IMR-90 (cell line): ENCODE data around the gene PCDH19. TPM values are rescaled to one million over a fixed set of nuclear protein-coding genes. Genes with fewer than 3 reads are reported as not detected.

ENCODE experiments used
- ATAC-seq: fragments of 200-7000 bp; cut with Tn5 transposase; 2 replicates; pipeline ENCODE4 v1.9.1; 2020; ENCODE audit warnings: low read depth, mild to moderate bottlenecking, moderate library complexity
- BruUV-seq: library from RNA; stranded (reverse); fragments of 400-500 nt; replicated peaks from 2 replicates; lab custom pipeline; 2021; lab: Mats Ljungman, UMichigan
- CTCF ChIA-PET: fragments of 300-600 bp; formaldehyde crosslinking; extraction: SDS; loops from one replicate; lab custom pipeline; 2021; ENCODE audit warnings: antibody characterized with exemption; lab: Yijun Ruan, JAX
- POLR2A ChIA-PET: fragments of 300-600 bp; sonication (Branson Sonifier 250); formaldehyde crosslinking; loops from one replicate; lab custom pipeline; 2022; ENCODE audit warnings: antibody characterized with exemption; ENCODE audit not compliant: unreplicated experiment; lab: Charles Lee
- DNase-seq: peaks from one replicate; pipeline ENCODE4 v3.0.0; 2013
- H2AFZ ChIP-seq: replicated peaks from 2 replicates; pipeline ENCODE3; 2013; ENCODE audit warnings: low read length, mild to moderate bottlenecking; ENCODE audit not compliant: poor library complexity
- H2AK5ac ChIP-seq: 2 replicates; pipeline ENCODE4 v1.6.1; 2013; ENCODE audit warnings: low read depth, low read length, inconsistent platforms
- H2AK9ac ChIP-seq: replicated peaks from 2 replicates; pipeline ENCODE3; 2013; ENCODE audit warnings: mild to moderate bottlenecking, low read depth, low read length, moderate library complexity; ENCODE audit not compliant: poor library complexity
- H2BK120ac ChIP-seq: 2 replicates; pipeline ENCODE4 v1.6.1; 2013; ENCODE audit warnings: low read depth, low read length, inconsistent platforms
- H2BK15ac ChIP-seq: 3 replicates; pipeline ENCODE4 v1.6.1; 2013; ENCODE audit warnings: low read depth, low read length, inconsistent platforms
- H2BK20ac ChIP-seq: 2 replicates; pipeline ENCODE4 v1.6.1; 2013; ENCODE audit warnings: low read depth, mild to moderate bottlenecking, inconsistent platforms, low read length, moderate library complexity
- H2BK5ac ChIP-seq: 2 replicates; pipeline ENCODE4 v1.6.1; 2013; ENCODE audit warnings: mild to moderate bottlenecking, low read depth, low read length, inconsistent platforms; ENCODE audit not compliant: poor library complexity, severe bottlenecking
- H3K14ac ChIP-seq: replicated peaks from 2 replicates; pipeline ENCODE4 v1.6.1; 2013; ENCODE audit warnings: low read depth, low read length, inconsistent platforms
- H3K18ac ChIP-seq: 2 replicates; pipeline ENCODE4 v1.6.1; 2013; ENCODE audit warnings: low read depth, low read length, control low read depth
- H3K23ac ChIP-seq: 2 replicates; pipeline ENCODE4 v1.6.1; 2013; ENCODE audit warnings: low read depth, low read length, inconsistent platforms
- H3K27ac ChIP-seq: 2 replicates; pipeline ENCODE4 v1.5.1; 2013; ENCODE audit warnings: mild to moderate bottlenecking, control low read depth, low read length; ENCODE audit not compliant: insufficient read depth
- H3K27me3 ChIP-seq: 2 replicates; pipeline ENCODE4 v1.6.1; 2013; ENCODE audit warnings: low read length; ENCODE audit not compliant: control insufficient read depth, insufficient read depth
- H3K36me3 ChIP-seq: 2 replicates; pipeline ENCODE4 v1.6.1; 2013; ENCODE audit warnings: low read length, mixed read lengths; ENCODE audit not compliant: control insufficient read depth, insufficient read depth
- H3K4ac ChIP-seq: 2 replicates; pipeline ENCODE4 v1.6.1; 2013; ENCODE audit warnings: low read depth, low read length, inconsistent platforms
- H3K4me1 ChIP-seq: 2 replicates; pipeline ENCODE4 v1.6.1; 2013; ENCODE audit warnings: low read length, mixed read lengths; ENCODE audit not compliant: control insufficient read depth, insufficient read depth
- H3K4me2 ChIP-seq: 2 replicates; pipeline ENCODE4 v1.6.1; 2013; ENCODE audit warnings: low read depth, mild to moderate bottlenecking, control low read depth, low read length, moderate library complexity
- H3K4me3 ChIP-seq: 2 replicates; pipeline ENCODE4 v1.5.1; 2013; ENCODE audit warnings: low read depth, mild to moderate bottlenecking, control low read depth, low read length, moderate library complexity; ENCODE audit not compliant: insufficient read depth
- H3K56ac ChIP-seq: 2 replicates; pipeline ENCODE4 v1.6.1; 2013; ENCODE audit warnings: low read length, inconsistent platforms; ENCODE audit not compliant: insufficient read depth; ENCODE audit errors: extremely low read depth
- H3K79me1 ChIP-seq, 2 experiments: 2 replicates each; pipeline ENCODE4 v1.6.1; 2013; ENCODE audit warnings: low read length in 2 of 2, inconsistent platforms in 1 of 2, low read depth in 1 of 2
- H3K9ac ChIP-seq: 2 replicates; pipeline ENCODE4 v1.6.1; 2013; ENCODE audit warnings: low read depth, low read length, control low read depth
- H3K9me1 ChIP-seq: 2 replicates; pipeline ENCODE4 v1.6.1; 2013; ENCODE audit warnings: low read length, inconsistent platforms; ENCODE audit not compliant: insufficient read depth
- H3K9me3 ChIP-seq: 2 replicates; pipeline ENCODE4 v1.6.1; 2013; ENCODE audit warnings: low read length; ENCODE audit not compliant: control insufficient read depth, insufficient read depth
- H4K20me1 ChIP-seq: 2 replicates; pipeline ENCODE4 v1.6.1; 2013; ENCODE audit warnings: low read length, inconsistent platforms; ENCODE audit not compliant: insufficient read depth
- H4K5ac ChIP-seq: 2 replicates; pipeline ENCODE4 v1.6.1; 2013; ENCODE audit warnings: mild to moderate bottlenecking, low read depth, low read length, control low read depth
- H4K8ac ChIP-seq, 2 experiments: 2 replicates each; pipeline ENCODE4 v1.6.1; 2013; ENCODE audit warnings: low read depth in 2 of 2, low read length in 2 of 2, control low read depth in 1 of 2, inconsistent platforms in 1 of 2
- H4K91ac ChIP-seq: 2 replicates; pipeline ENCODE4 v1.6.1; 2013; ENCODE audit warnings: low read depth, low read length, inconsistent platforms; ENCODE audit not compliant: insufficient read depth
- CTCF ChIP-seq: conservative IDR thresholded peaks from 2 replicates; pipeline ENCODE4 v1.5.1; 2012; ENCODE audit warnings: mild to moderate bottlenecking, low read depth, low read length, improper control_type of control experiment
- MAFK ChIP-seq: IDR thresholded peaks from 2 replicates; pipeline ENCODE4 v1.6.1; 2012; ENCODE audit warnings: low read depth, low read length, improper control_type of control experiment
- MAZ ChIP-seq: IDR thresholded peaks from 2 replicates; pipeline ENCODE4 v1.6.1; 2012; ENCODE audit warnings: low read depth, mild to moderate bottlenecking, low read length, improper control_type of control experiment, moderate library complexity, borderline replicate concordance
- MXI1 ChIP-seq: IDR thresholded peaks from 2 replicates; pipeline ENCODE4 v1.6.1; 2012; ENCODE audit warnings: low read depth, mild to moderate bottlenecking, low read length, moderate library complexity, borderline replicate concordance
- NFE2L2 ChIP-seq: fragments of 150-350 bp; IDR thresholded peaks from 2 replicates; pipeline ENCODE4 v1.6.1; 2016; ENCODE audit warnings: low read depth, mild to moderate bottlenecking, low read length
- POLR2A ChIP-seq: IDR thresholded peaks from 2 replicates; pipeline ENCODE4 v1.6.1; 2012; ENCODE audit warnings: mild to moderate bottlenecking, low read depth, low read length
- SMC3 ChIP-seq: fragments of 150-350 bp; IDR thresholded peaks from 2 replicates; pipeline ENCODE4 v1.6.1; 2016; ENCODE audit warnings: low read depth, mild to moderate bottlenecking, antibody characterized with exemption, low read length, moderate library complexity
- WGBS, 2 experiments: methylation state at CpG; one replicate each; pipeline versions ENCODE4 v1.1.5 to v1.1.7; 2013; ENCODE audit warnings: missing lambda C conversion rate in 2 of 2; ENCODE audit not compliant: insufficient read length in 1 of 2; ENCODE audit errors: extremely low coverage in 2 of 2; 5-methylcytosine and 5-hydroxymethylcytosine counted together
- dilution Hi-C: fragments of 300-500 bp; cut with HindIII; formaldehyde crosslinking; loops from one replicate; pipeline ENCODE4 v1.14.3; 2018; ENCODE audit warnings: low sequenced_read_pairs; ENCODE audit not compliant: unreplicated experiment
- in situ Hi-C: fragments of 300-500 bp; cut with MboI; formaldehyde crosslinking; loops from 3 replicates; pipeline ENCODE4 v1.14.3; 2019; ENCODE audit warnings: low sequenced_read_pairs, inconsistent platforms, mixed read lengths
- intact Hi-C: fragments of 100-400 bp; cut with micrococcal nuclease; formaldehyde crosslinking; loops from 2 replicates; pipeline ENCODE4 v1.10.0; 2022
- polyA plus RNA-seq, 3 experiments: library from polyadenylated mRNA; depleted of rRNA; stranded (reverse); fragments of >200 nt; gene quantifications; 2 replicates each; pipeline ENCODE4 v1.2.3, GENCODE V29; 2012; ENCODE audit warnings: low replicate concordance in 1 of 3
- total RNA-seq: library from RNA; depleted of rRNA; stranded (reverse); fragments of >200 nt; gene quantifications from 2 replicates; pipeline ENCODE4 v1.2.3, GENCODE V29; 2012
- TF ChIP-seq, protein P1 (sequence below): fragments of 150-350 bp; IDR thresholded peaks from 2 replicates; pipeline ENCODE4 v1.6.1; 2017; ENCODE audit warnings: mild to moderate bottlenecking, antibody characterized with exemption, low read length, low read depth

Gene PCDH19
- total and polyA plus RNA-seq, 2 of the 4 experiments (the other 2 are of a cell fraction): not detected

DNA sequence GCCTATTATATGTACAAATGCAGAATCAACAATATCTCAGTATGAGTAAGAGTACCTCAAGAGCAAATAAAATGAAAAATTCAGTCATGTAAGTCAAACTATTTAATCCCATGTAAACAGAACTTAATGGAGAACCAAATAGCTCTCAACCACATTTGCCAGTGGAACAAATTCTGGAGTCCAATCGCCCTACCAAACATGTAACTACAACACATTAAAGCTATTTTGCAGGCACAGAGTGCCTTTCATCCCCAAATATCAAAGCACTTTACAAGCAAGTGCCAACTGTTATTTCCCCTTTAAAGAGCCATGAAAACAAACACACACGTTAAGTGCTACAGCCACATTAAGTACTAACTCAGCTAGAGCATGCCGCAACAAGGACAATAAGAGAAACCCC lies 51.3 kb downstream of the PCDH19 start:
- 40% methylated on average over 1 of the region's 3 CpGs; no CpG with 5 or more reads in 1 of the 2 experiments for WGBS, 2 experiments

More for the DNA sequence above, 51.3 kb downstream of the PCDH19 start:
- Histone ChIP-seq H3K79me1 (no peaks in the 10 kb centered on the region), H3K9me3 (no peaks in the 10 kb centered on the region), H3K56ac (no peak overlapping the region), H3K4ac (no peak overlapping the region), H3K27me3 (no peaks in the 10 kb centered on the region; the same call in 1 of the 2 replicates), H3K9ac (no peak overlapping the region), H3K4me2 (no peak overlapping the region), H2BK20ac (no peak overlapping the region), H3K36me3 (no peaks in the 10 kb centered on the region), H2AK9ac (no peak overlapping the region), H4K20me1 (no peaks in the 10 kb centered on the region; the same call in 1 of the 2 replicates), H3K27ac (no peak overlapping the region), H2AK5ac (no peak overlapping the region), H3K14ac (no peak overlapping the region), H3K18ac (no peak overlapping the region), H3K4me1 (no peaks in the 10 kb centered on the region), H2BK120ac (no peak overlapping the region), H2AFZ (no peak overlapping the region), H3K23ac (no peak overlapping the region), H3K4me3 (no peak overlapping the region), H2BK15ac (no peak overlapping the region), H2BK5ac (no peak overlapping the region), H4K5ac (no peak overlapping the region), H3K9me1 (no peaks in the 10 kb centered on the region), H4K91ac (no peak overlapping the region), H4K8ac (no peak overlapping the region)
- ChIA-PET CTCF (no interaction called here), POLR2A (no interaction called here)
- in situ Hi-C loops (no loop called here), intact Hi-C loops (no loop called here), dilution Hi-C loops (no loop called here)
- ATAC-seq (no peak), DNase-seq (no peak)
- BruUV-seq: no TSS peak
- TF ChIP-seq POLR2A (no peak), MXI1 (no peak), CTCF (no peak), NFE2L2 (no peak), MAFK (no peak), MAZ (no peak), SMC3 (no peak)
- TF ChIP-seq, protein P1, sequence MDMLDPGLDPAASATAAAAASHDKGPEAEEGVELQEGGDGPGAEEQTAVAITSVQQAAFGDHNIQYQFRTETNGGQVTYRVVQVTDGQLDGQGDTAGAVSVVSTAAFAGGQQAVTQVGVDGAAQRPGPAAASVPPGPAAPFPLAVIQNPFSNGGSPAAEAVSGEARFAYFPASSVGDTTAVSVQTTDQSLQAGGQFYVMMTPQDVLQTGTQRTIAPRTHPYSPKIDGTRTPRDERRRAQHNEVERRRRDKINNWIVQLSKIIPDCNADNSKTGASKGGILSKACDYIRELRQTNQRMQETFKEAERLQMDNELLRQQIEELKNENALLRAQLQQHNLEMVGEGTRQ: no peak
